B cell (primary cell): ENCODE data around the gene LIN37. TPM values are rescaled to one million over a fixed set of nuclear protein-coding genes. Genes with fewer than 3 reads are reported as not detected.

Experiments
- ATAC-seq: fragments of 200-7000 bp; cut with Tn5 transposase; one replicate; pipeline ENCODE4 v1.10.0; 2021; ENCODE audit warnings: low read depth, mild to moderate bottlenecking, moderate number of reproducible peaks, moderate library complexity
- CTCF ChIA-PET: fragments of 350-600 bp; sonication (Branson Sonifier 250); formaldehyde crosslinking; loops from one replicate; lab custom pipeline; 2021; ENCODE audit warnings: antibody characterized with exemption, inconsistent platforms; lab: Charles Lee
- POLR2A ChIA-PET: fragments of 350-600 bp; sonication (Branson Sonifier 250); formaldehyde crosslinking; loops from one replicate; lab custom pipeline; 2021; ENCODE audit warnings: antibody characterized with exemption; lab: Charles Lee
- DNase-seq: peaks from one replicate; pipeline ENCODE4 v3.0.0; 2013
- H2AFZ ChIP-seq: 2 replicates; pipeline ENCODE4 v1.6.1; 2012; ENCODE audit warnings: mild to moderate bottlenecking, low read depth, low read length; ENCODE audit not compliant: insufficient read depth, poor library complexity, severe bottlenecking
- H3K27ac ChIP-seq, 2 donors: 1 replicate in 1 of 2; 2 replicates in 1 of 2; pipeline ENCODE4 v1.5.1; 2012 to 2013; ENCODE audit warnings: low read length in 2 of 2, mild to moderate bottlenecking in 2 of 2, moderate library complexity in 1 of 2
- H3K27me3 ChIP-seq, 4 experiments: fragments of 200-600 bp in 1 of 4; sonication (generic) in 1 of 4; replicated peaks in 1 of 4; 1 replicate in 2 of 4; 2 replicates in 2 of 4; pipeline versions ENCODE4 v1.6.1 to v1.7.0; 2013 to 2016; ENCODE audit warnings: low read length in 3 of 4, mild to moderate bottlenecking in 2 of 4, mixed read lengths in 1 of 4, moderate library complexity in 1 of 4; ENCODE audit not compliant: insufficient read depth in 4 of 4, control insufficient read depth in 3 of 4; ENCODE audit errors: control extremely low read depth in 1 of 4
- H3K36me3 ChIP-seq, 2 experiments: replicated peaks in 1 of 2; 1 replicate in 1 of 2; 2 replicates in 1 of 2; pipeline versions ENCODE4 v1.6.1 to v1.7.1; 2013; ENCODE audit warnings: low read length in 1 of 2; ENCODE audit not compliant: insufficient read depth in 2 of 2, control insufficient read depth in 1 of 2; ENCODE audit errors: control extremely low read depth in 1 of 2, extremely low read depth in 1 of 2
- H3K4me1 ChIP-seq, 2 donors: fragments of 200-600 bp in 1 of 2; sonication (generic) in 1 of 2; 1 replicate in 1 of 2; 2 replicates in 1 of 2; pipeline versions ENCODE4 v1.5.1 to v1.6.1; 2013 to 2017; ENCODE audit warnings: low read length in 2 of 2; ENCODE audit not compliant: control insufficient read depth in 2 of 2, insufficient read depth in 2 of 2
- H3K4me2 ChIP-seq: replicated peaks from 2 replicates; pipeline ENCODE3; 2012; ENCODE audit warnings: mild to moderate bottlenecking, low read depth, low read length; ENCODE audit not compliant: poor library complexity, severe bottlenecking
- H3K4me3 ChIP-seq, 5 experiments: fragments of 200-600 bp in 1 of 5; sonication (generic) in 1 of 5; 1 replicate in 3 of 5; 2 replicates in 2 of 5; pipeline versions ENCODE4 v1.5.1 to v1.7.0; 2011 to 2016; ENCODE audit warnings: low read length in 4 of 5, mild to moderate bottlenecking in 4 of 5, low read depth in 2 of 5, control low read depth in 1 of 5, moderate library complexity in 1 of 5; ENCODE audit not compliant: insufficient read depth in 1 of 5; ENCODE audit errors: control extremely low read depth in 1 of 5, extremely low read depth in 1 of 5
- H3K79me2 ChIP-seq: fragments of 200-600 bp; sonication (generic); one replicate; pipeline ENCODE4 v1.6.0; 2016; ENCODE audit warnings: low read length; ENCODE audit not compliant: control insufficient read depth, insufficient read depth
- H3K9ac ChIP-seq: fragments of 200-600 bp; sonication (generic); 2 replicates; pipeline ENCODE4 v1.6.1; 2017; ENCODE audit warnings: mild to moderate bottlenecking, low read length, moderate library complexity
- H3K9me3 ChIP-seq, 3 donors: one replicate each; pipeline versions ENCODE4 v1.6.1 to v1.7.1; 2013; ENCODE audit warnings: low read length in 2 of 3; ENCODE audit not compliant: control insufficient read depth in 2 of 3, insufficient read depth in 1 of 3; ENCODE audit errors: control extremely low read depth in 1 of 3
- H4K20me1 ChIP-seq: 2 replicates; pipeline ENCODE4 v1.6.0; 2012; ENCODE audit warnings: mild to moderate bottlenecking, low read length; ENCODE audit not compliant: insufficient read depth, control insufficient read depth, poor library complexity, severe bottlenecking
- H3K27ac Mint-ChIP-seq: one replicate; pipeline ENCODE4 v1.8.0; 2021; ENCODE audit warnings: mixed read lengths
- H3K27me3 Mint-ChIP-seq: one replicate; pipeline ENCODE4 v1.8.0; 2021; ENCODE audit warnings: mixed read lengths
- H3K4me1 Mint-ChIP-seq: one replicate; pipeline ENCODE4 v1.8.0; 2021; ENCODE audit warnings: mixed read lengths
- H3K4me3 Mint-ChIP-seq: one replicate; pipeline ENCODE4 v1.8.0; 2021; ENCODE audit warnings: mixed read lengths
- H3K9me3 Mint-ChIP-seq: one replicate; pipeline ENCODE4 v1.8.0; 2022; ENCODE audit warnings: mixed read lengths; ENCODE audit not compliant: insufficient read depth
- EZH2 ChIP-seq: IDR thresholded peaks from 2 replicates; pipeline ENCODE4 v1.6.1; 2012; ENCODE audit warnings: borderline replicate concordance, low read depth, mild to moderate bottlenecking, moderate library complexity, low read length; ENCODE audit not compliant: insufficient read depth, poor library complexity, severe bottlenecking
- WGBS: methylation state at CpG from one replicate; pipeline ENCODE4 v1.1.5; 2013; ENCODE audit warnings: missing lambda C conversion rate; ENCODE audit not compliant: insufficient coverage; 5-methylcytosine and 5-hydroxymethylcytosine counted together
- intact Hi-C: fragments of 100-400 bp; cut with micrococcal nuclease; formaldehyde crosslinking; loops from one replicate; pipeline ENCODE4 v1.10.0; 2022
- polyA plus RNA-seq: library from polyadenylated mRNA; depleted of rRNA; stranded (reverse); fragments of >200 nt; gene quantifications from 2 replicates; pipeline ENCODE4 v1.2.3, GENCODE V29; 2012
- total RNA-seq, 2 donors: library from RNA; stranded (reverse); fragments of 120-200 nt in 1 of 2; gene quantifications; 1 replicate in 1 of 2; 2 replicates in 1 of 2; pipeline versions ENCODE4 v1.2.3 to v1.2.4, GENCODE V29; 2013 to 2022
- TF ChIP-seq, protein P1 (sequence below): fragments of 200-600 bp; IDR thresholded peaks from one replicate; pipeline ENCODE4 v1.8.0; 2022; ENCODE audit warnings: antibody characterized with exemption, mild to moderate bottlenecking

Gene LIN37
- total and polyA plus RNA-seq, 2 donors (not counting 1 experiment from before 2014, with no cell fraction given) = 22.3 to 64.1 TPM

DNA sequence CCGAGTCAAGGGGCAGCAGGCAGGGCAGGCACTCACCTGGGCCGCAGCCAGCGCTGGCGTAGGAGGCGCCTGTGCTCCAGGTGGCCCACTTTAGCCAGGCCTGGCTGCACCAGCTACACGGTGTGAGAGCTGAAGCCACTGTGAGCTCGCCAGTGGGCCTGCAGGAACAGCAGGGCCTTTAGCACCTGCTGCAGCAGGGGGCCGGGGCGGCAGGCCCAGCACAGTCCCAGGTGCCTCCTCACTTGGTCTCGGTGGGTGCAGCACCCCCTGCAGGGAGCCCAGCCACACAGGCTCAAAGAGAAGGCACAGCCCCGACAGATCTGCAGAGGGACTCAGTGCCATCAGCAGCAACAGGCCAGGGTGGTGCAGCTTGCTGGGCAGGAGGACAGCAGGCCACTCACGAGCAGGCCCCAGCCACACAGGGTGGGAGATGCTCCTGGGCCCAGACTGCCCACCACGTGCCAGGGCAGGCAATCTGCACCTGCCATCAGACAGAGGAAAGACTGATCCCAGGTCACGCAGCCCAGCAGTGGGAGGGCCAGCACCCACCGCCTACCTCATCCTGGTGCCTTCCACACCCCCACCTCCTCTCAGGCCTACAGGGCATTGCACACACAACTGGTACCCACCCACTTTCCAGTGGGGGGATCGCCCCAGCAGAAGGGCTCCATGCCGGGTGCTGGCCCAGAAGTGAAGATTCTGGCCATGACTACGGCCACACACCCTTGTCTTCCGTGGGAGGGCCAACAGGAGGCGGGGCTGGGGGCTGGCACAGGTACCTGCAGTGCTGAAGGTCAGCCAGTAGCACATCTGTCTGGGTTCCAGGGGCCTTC, 42.8 kb downstream of the LIN37 start:
- no peaks in the 10 kb centered on the region for H3K9me3 ChIP-seq
- ATAC-seq (no peak), DNase-seq (no peak)
- no peaks in the 10 kb centered on the region for H3K36me3 ChIP-seq
- no peak overlapping the region for H3K9ac ChIP-seq
- peaks cover 11% of the 10 kb centered on the region for H3K27me3 Mint-ChIP-seq
- no peaks in the 10 kb centered on the region for H3K27me3 ChIP-seq
- no peaks in the 10 kb centered on the region for H4K20me1 ChIP-seq
- H3K4me1 Mint-ChIP-seq = no peaks in the 10 kb centered on the region
- no peak overlapping the region for H3K27ac ChIP-seq
- no peak overlapping the region for H3K4me3 Mint-ChIP-seq
- intact Hi-C loops = no loop called here
- POLR2A ChIA-PET = no interaction called here
- CTCF ChIA-PET = no interaction called here
- no peak overlapping the region for H3K27ac Mint-ChIP-seq
- H3K4me2 ChIP-seq = no peak overlapping the region
- H3K79me2 ChIP-seq = no peaks in the 10 kb centered on the region
- H2AFZ ChIP-seq = no peak overlapping the region
- H3K9me3 Mint-ChIP-seq = no peaks in the 10 kb centered on the region
- TF ChIP-seq, protein P1, sequence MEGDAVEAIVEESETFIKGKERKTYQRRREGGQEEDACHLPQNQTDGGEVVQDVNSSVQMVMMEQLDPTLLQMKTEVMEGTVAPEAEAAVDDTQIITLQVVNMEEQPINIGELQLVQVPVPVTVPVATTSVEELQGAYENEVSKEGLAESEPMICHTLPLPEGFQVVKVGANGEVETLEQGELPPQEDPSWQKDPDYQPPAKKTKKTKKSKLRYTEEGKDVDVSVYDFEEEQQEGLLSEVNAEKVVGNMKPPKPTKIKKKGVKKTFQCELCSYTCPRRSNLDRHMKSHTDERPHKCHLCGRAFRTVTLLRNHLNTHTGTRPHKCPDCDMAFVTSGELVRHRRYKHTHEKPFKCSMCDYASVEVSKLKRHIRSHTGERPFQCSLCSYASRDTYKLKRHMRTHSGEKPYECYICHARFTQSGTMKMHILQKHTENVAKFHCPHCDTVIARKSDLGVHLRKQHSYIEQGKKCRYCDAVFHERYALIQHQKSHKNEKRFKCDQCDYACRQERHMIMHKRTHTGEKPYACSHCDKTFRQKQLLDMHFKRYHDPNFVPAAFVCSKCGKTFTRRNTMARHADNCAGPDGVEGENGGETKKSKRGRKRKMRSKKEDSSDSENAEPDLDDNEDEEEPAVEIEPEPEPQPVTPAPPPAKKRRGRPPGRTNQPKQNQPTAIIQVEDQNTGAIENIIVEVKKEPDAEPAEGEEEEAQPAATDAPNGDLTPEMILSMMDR = no peak
- TF ChIP-seq EZH2 = no peak
- no peak overlapping the region for H3K4me3 ChIP-seq
- no peaks in the 10 kb centered on the region for H3K4me1 ChIP-seq
- WGBS = 77% methylated on average over 20 of the region's 20 CpGs

DNA sequence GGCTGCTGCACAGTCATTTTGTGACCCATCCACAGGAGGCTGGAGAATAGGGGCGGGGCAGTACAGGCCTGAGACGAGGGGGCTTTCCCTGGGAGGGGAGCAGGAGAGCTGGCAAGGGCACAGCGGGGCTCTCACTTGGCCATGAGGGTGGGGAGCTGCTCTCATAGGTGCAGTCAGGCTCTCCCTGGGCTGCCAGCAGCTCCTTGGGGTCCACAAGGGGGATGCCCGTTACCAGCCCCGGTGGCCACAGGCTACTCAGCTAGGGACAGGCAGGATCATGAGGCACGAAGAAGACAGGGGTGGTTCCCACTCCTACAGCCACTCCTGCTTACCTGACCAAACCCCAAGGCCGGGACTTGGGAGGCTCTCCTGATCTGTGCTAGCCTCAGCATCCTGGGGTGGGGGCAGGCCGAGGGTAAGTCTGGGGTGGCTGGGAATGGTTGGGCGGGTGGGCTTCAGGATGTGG, 43.5 kb downstream of the LIN37 start:
- TF ChIP-seq, protein P1 = no peak
- TF ChIP-seq EZH2 = no peak
- H3K4me3 Mint-ChIP-seq = no peak overlapping the region
- POLR2A ChIA-PET = no interaction called here

More for the DNA sequence above, 43.5 kb downstream of the LIN37 start:
- H3K79me2 ChIP-seq = no peaks in the 10 kb centered on the region
- H3K9me3 ChIP-seq = peaks cover 0 to 4% (median 0%) of the 10 kb centered on the region in 3 donors
- Mint-ChIP-seq H3K27ac (no peak overlapping the region), H3K27me3 (peaks cover 17% of the 10 kb centered on the region), H3K4me1 (no peaks in the 10 kb centered on the region), H3K9me3 (no peaks in the 10 kb centered on the region)
- ATAC-seq (no peak), DNase-seq (no peak)
- H2AFZ ChIP-seq = no peak overlapping the region
- CTCF ChIA-PET = no interaction called here
- no peaks in the 10 kb centered on the region for H3K36me3 ChIP-seq
- no peak overlapping the region for H3K4me3 ChIP-seq
- H3K4me2 ChIP-seq = no peak overlapping the region
- no peaks in the 10 kb centered on the region for H4K20me1 ChIP-seq
- no peak overlapping the region for H3K27ac ChIP-seq
- peaks cover 0 to 6% (median 3%) of the 10 kb centered on the region in 4 experiments for H3K27me3 ChIP-seq
- 96% methylated on average over 8 of the region's 9 CpGs for WGBS
- no peaks in the 10 kb centered on the region for H3K4me1 ChIP-seq
- no peak overlapping the region for H3K9ac ChIP-seq
- intact Hi-C loops = no loop called here
